ENCODE data around the gene ITPR1.

- no peak for TF ChIP-seq CTCF (conservative IDR thresholded peaks at IDR 0.05)
- no peak for TF ChIP-seq EZH2 (IDR thresholded peaks at IDR 0.05; ENCODE audit: low read depth)
Measured at GRCh38 chr3:4464576-4464975, 28.6 kb upstream of the ITPR1 start.

Measured in PC-9 (cell line).